Esophagus squamous epithelium (tissue), 5 donors: ENCODE measurements around the gene CMTM8. TPM values are rescaled to one million over a fixed set of nuclear protein-coding genes. Genes with fewer than 3 reads are reported as not detected.
A peak's percentile ranks its signal among the peaks of the same experiment; 100 is the strongest.

Experiments used
- DNase-seq: peaks from one replicate; lab custom pipeline; 2025; lab: John Stamatoyannopoulos, UW
- H3K27ac ChIP-seq, 4 donors: fragments of 200-600 bp; sonication (generic); one replicate each; pipeline ENCODE4 v1.5.1; 2016 to 2019; ENCODE audit warnings: mild to moderate bottlenecking in 1 of 4
- H3K27me3 ChIP-seq, 4 donors: fragments of 200-600 bp; sonication (generic); 1 replicate in 3 of 4; 2 replicates in 1 of 4; pipeline versions ENCODE4 v1.5.1 to v1.6.0; 2017 to 2021; ENCODE audit warnings: antibody characterized with exemption in 1 of 4
- H3K36me3 ChIP-seq, 3 donors: fragments of 200-600 bp; sonication (generic); one replicate each; pipeline ENCODE4 v1.5.1; 2016 to 2019
- H3K4me1 ChIP-seq, 3 donors: fragments of 200-600 bp; sonication (generic); one replicate each; pipeline ENCODE4 v1.5.1; 2017 to 2019
- H3K4me3 ChIP-seq, 4 donors: fragments of 200-600 bp; sonication (generic); 1 replicate in 3 of 4; 2 replicates in 1 of 4; pipeline ENCODE4 v1.5.1; 2016 to 2019; ENCODE audit warnings: mild to moderate bottlenecking in 2 of 4, moderate library complexity in 1 of 4
- H3K9me3 ChIP-seq, 3 donors: fragments of 200-600 bp; sonication (generic); one replicate each; pipeline ENCODE4 v1.5.1; 2016 to 2019
- CTCF ChIP-seq, 6 experiments: fragments of 450-650 bp in 4 of 6; fragments of 200-600 bp in 2 of 6; sonication (generic) in 2 of 6; IDR thresholded peaks; one replicate each; pipeline ENCODE4 v1.5.1; 2016 to 2019; ENCODE audit warnings: antibody characterized with exemption in 6 of 6, mild to moderate bottlenecking in 4 of 6, moderate library complexity in 4 of 6
- POLR2A ChIP-seq, 4 donors: fragments of 450-650 bp; IDR thresholded peaks; one replicate each; pipeline ENCODE4 v1.6.1; 2017; ENCODE audit warnings: antibody characterized with exemption in 4 of 4, mild to moderate bottlenecking in 4 of 4, moderate library complexity in 3 of 4
- WGBS, 2 donors: methylation state at CpG; one replicate each; pipeline ENCODE4 v1.1.5; 2018; 5-methylcytosine and 5-hydroxymethylcytosine counted together
- intact Hi-C: fragments of 100-400 bp; cut with DNase I; formaldehyde crosslinking; loops from one replicate; pipeline ENCODE4 v1.15.0; 2022
- total RNA-seq, 4 donors: library from RNA; depleted of rRNA; stranded (reverse); fragments of >200 nt; gene quantifications; one replicate each; pipeline ENCODE4 v1.1.0, GENCODE V29; 2016
- donor health status: DM: yes; HTN: yes; CAD: no.

Gene CMTM8
- total RNA-seq, 4 donors from 2014 or later = 3.8 to 7.4 (median 4.3) TPM

- Histone ChIP-seq H3K36me3 (no peaks in the 10 kb centered on the region), H3K27ac (peak overlapping the region; percentile 72 to 84 (median 80)), H3K4me1 (peaks cover 8 to 60% (median 22%) of the 10 kb centered on the region in 3 donors), H3K27me3 (peaks cover 0 to 96% (median 0%) of the 10 kb centered on the region in 4 donors), H3K9me3 (no peaks in the 10 kb centered on the region), H3K4me3 (peak overlapping the region; percentile 30 to 64 (median 44))
- WGBS, 2 donors = 2 to 6% methylated on average over 7 to 10 of the region's 41 CpGs
- TF ChIP-seq POLR2A (IDR thresholded peaks at IDR 0.05) = peak in 1 of 4 donors; percentile 46
- peak in 1 of 6 experiments; percentile 3 for TF ChIP-seq CTCF (IDR thresholded peaks at IDR 0.05)
- DNase-seq = peak; percentile 46
- intact Hi-C loops = no loop called here
Observed at GRCh38 chr3:32401556-32402081, 163.1 kb downstream of the CMTM8 start.

GRCh38 chr3:32403663-32404062 is 165.2 kb downstream of the CMTM8 start:
- Histone ChIP-seq H3K36me3 (no peaks in the 10 kb centered on the region), H3K27me3 (peaks cover 0 to 91% (median 0%) of the 10 kb centered on the region in 4 donors), H3K27ac (peak overlapping the region in 1 of 4 donors; percentile 84), H3K9me3 (no peaks in the 10 kb centered on the region), H3K4me1 (peaks cover 8 to 72% (median 33%) of the 10 kb centered on the region in 3 donors), H3K4me3 (no peak overlapping the region)
- WGBS, 2 donors = 38 to 52% methylated on average over 3 of the region's 3 CpGs
- TF ChIP-seq CTCF (IDR thresholded peaks at IDR 0.05) = no peak
- no peak for TF ChIP-seq POLR2A (IDR thresholded peaks at IDR 0.05)
- intact Hi-C loops = no loop called here
- DNase-seq = no peak

- 63 to 67% methylated on average over 1 of the region's 1 CpG for WGBS, 2 donors
- Histone ChIP-seq H3K4me3 (no peak overlapping the region), H3K27me3 (peaks cover 0 to 91% (median 0%) of the 10 kb centered on the region in 4 donors), H3K4me1 (peaks cover 8 to 66% (median 33%) of the 10 kb centered on the region in 3 donors), H3K36me3 (no peaks in the 10 kb centered on the region), H3K27ac (no peak overlapping the region), H3K9me3 (no peaks in the 10 kb centered on the region)
- no peak for DNase-seq
- TF ChIP-seq POLR2A (IDR thresholded peaks at IDR 0.05) = no peak
- no peak for TF ChIP-seq CTCF (IDR thresholded peaks at IDR 0.05)
- intact Hi-C loops = no loop called here
Observed at GRCh38 chr3:32404714-32405113, 166.2 kb downstream of the CMTM8 start.

- Histone ChIP-seq H3K27ac (no peak overlapping the region), H3K9me3 (no peaks in the 10 kb centered on the region), H3K36me3 (no peaks in the 10 kb centered on the region), H3K4me3 (no peak overlapping the region), H3K27me3 (peaks cover 0 to 91% (median 0%) of the 10 kb centered on the region in 4 donors), H3K4me1 (peaks cover 8 to 62% (median 33%) of the 10 kb centered on the region in 3 donors)
- intact Hi-C loops = no loop called here
- TF ChIP-seq CTCF (IDR thresholded peaks at IDR 0.05) (no peak), POLR2A (IDR thresholded peaks at IDR 0.05) (no peak)
- 47 to 53% methylated on average over 2 of the region's 2 CpGs for WGBS, 2 donors
- no peak for DNase-seq
Observed at GRCh38 chr3:32405155-32405554, 166.7 kb downstream of the CMTM8 start.

- H3K9me3 ChIP-seq = no peaks in the 10 kb centered on the region
- no peak for DNase-seq
- TF ChIP-seq POLR2A (IDR thresholded peaks at IDR 0.05) (no peak), CTCF (IDR thresholded peaks at IDR 0.05) (no peak)
- intact Hi-C loops = no loop called here
- no peak overlapping the region for H3K4me3 ChIP-seq
- H3K27me3 ChIP-seq = peaks cover 0 to 91% (median 0%) of the 10 kb centered on the region in 4 donors
- H3K36me3 ChIP-seq = no peaks in the 10 kb centered on the region
- H3K27ac ChIP-seq = no peak overlapping the region
- WGBS, 2 donors = 56 to 59% methylated on average over 7 of the region's 7 CpGs
- peaks cover 8 to 58% (median 33%) of the 10 kb centered on the region in 3 donors for H3K4me1 ChIP-seq
Observed at GRCh38 chr3:32405711-32406323, 167.3 kb downstream of the CMTM8 start.
